Testis (tissue), 2 donors: ENCODE measurements around the gene LRMDA.

ENCODE experiments used
- CTCF ChIP-seq, 3 experiments: fragments of 450-650 bp in 2 of 3; fragments of 200-600 bp in 1 of 3; sonication (generic) in 1 of 3; IDR thresholded peaks; one replicate each; pipeline ENCODE4 v1.5.1; 2016 to 2019; ENCODE audit warnings: antibody characterized with exemption in 3 of 3, mild to moderate bottlenecking in 2 of 3, moderate library complexity in 1 of 3
- POLR2A ChIP-seq: fragments of 450-650 bp; IDR thresholded peaks from one replicate; pipeline ENCODE4 v1.6.1; 2017; ENCODE audit warnings: antibody characterized with exemption, mild to moderate bottlenecking, moderate library complexity

GRCh38 chr10:75640381-75640780, 209.0 kb downstream of the LRMDA start:
- no peak for TF ChIP-seq CTCF (IDR thresholded peaks at IDR 0.05)
- no peak for TF ChIP-seq POLR2A
